HCT116 (cell line): Measurements from ENCODE around the gene ZNRF2.

ENCODE experiments used
- CBX3 ChIP-seq: IDR thresholded peaks from 2 replicates; pipeline ENCODE4 v1.6.1; 2012; ENCODE audit warnings: low read depth
- SRF ChIP-seq: IDR thresholded peaks from 2 replicates; pipeline ENCODE4 v1.6.1; 2012; ENCODE audit warnings: low read depth
- YY1 ChIP-seq: IDR thresholded peaks from 2 replicates; pipeline ENCODE4 v1.6.1; 2011; ENCODE audit warnings: low read length, low read depth, moderate library complexity, mild to moderate bottlenecking; ENCODE audit not compliant: insufficient replicate concordance; ENCODE audit errors: extremely low read depth
- TF ChIP-seq, protein P1 (sequence below): IDR thresholded peaks from 2 replicates; pipeline ENCODE4 v1.6.1; 2011; ENCODE audit warnings: mild to moderate bottlenecking, low read length, moderate library complexity; ENCODE audit not compliant: insufficient replicate concordance; ENCODE audit errors: extremely low read depth
- TF ChIP-seq, protein P2 (sequence below), 3 experiments: fragments of 200-600 bp in 1 of 3; sonication (generic) in 1 of 3; IDR thresholded peaks in 2 of 3; conservative IDR thresholded peaks in 1 of 3; 2 replicates each; pipeline ENCODE4 v1.5.1; 2012 to 2017; ENCODE audit warnings: low read depth in 2 of 3, low read length in 2 of 3, antibody characterized with exemption in 1 of 3, borderline replicate concordance in 1 of 3, control low read depth in 1 of 3, mild to moderate bottlenecking in 1 of 3, mixed read lengths in 1 of 3, mixed run types in 1 of 3, moderate library complexity in 1 of 3; ENCODE audit not compliant: insufficient read depth in 1 of 3
- TF ChIP-seq, protein P3 (sequence below): IDR thresholded peaks from 2 replicates; pipeline ENCODE4 v1.6.1; 2012

DNA sequence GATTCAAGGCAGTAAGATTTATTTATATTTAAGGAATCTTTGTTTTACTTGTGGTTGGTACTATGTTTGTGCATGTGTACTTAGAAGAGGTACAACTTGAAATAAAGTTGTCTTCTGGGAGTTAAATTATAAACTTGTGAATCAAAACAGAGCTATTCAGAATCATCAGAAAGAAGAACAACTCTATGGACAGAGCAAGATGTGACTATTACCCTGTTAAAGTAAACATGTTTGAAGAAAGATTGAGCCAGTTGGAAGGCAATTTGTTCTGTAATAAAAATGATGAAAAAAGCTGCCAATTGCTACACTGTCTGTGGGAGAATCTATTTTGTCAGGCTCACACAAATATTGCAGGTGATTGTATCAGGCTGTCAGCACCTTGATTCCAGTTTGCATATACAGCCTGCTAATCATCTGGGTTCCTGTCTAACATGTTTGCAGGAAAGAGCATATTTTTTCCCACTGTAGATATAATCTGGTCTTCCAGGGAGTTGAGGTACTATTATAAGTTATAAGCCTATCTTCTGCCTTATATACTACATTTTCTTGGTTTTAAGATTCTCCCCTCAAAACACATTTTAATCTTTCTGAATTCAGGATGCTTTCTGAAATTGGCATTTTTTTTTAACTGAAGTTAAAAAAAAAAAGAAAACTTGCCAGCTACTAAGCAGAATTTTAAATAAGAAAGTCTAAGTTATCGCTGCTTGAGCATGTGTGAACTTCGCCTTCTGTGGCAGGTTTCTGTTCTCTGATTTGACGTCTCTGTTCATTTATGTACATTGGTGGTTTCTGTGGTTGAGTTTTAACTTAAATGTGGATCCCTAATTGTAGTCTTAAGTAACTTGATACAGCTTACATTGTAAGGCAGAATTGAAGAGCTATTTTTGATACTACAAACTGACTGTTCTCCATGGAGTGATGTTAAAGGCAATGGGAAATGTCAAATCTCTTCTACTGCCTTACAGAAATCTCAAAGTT is 46.0 kb downstream of the ZNRF2 start:
- TF ChIP-seq CBX3 (no peak), YY1 (no peak), SRF (no peak)
- TF ChIP-seq, protein P1, sequence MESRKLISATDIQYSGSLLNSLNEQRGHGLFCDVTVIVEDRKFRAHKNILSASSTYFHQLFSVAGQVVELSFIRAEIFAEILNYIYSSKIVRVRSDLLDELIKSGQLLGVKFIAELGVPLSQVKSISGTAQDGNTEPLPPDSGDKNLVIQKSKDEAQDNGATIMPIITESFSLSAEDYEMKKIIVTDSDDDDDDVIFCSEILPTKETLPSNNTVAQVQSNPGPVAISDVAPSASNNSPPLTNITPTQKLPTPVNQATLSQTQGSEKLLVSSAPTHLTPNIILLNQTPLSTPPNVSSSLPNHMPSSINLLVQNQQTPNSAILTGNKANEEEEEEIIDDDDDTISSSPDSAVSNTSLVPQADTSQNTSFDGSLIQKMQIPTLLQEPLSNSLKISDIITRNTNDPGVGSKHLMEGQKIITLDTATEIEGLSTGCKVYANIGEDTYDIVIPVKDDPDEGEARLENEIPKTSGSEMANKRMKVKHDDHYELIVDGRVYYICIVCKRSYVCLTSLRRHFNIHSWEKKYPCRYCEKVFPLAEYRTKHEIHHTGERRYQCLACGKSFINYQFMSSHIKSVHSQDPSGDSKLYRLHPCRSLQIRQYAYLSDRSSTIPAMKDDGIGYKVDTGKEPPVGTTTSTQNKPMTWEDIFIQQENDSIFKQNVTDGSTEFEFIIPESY: no peak
- TF ChIP-seq, protein P2, sequence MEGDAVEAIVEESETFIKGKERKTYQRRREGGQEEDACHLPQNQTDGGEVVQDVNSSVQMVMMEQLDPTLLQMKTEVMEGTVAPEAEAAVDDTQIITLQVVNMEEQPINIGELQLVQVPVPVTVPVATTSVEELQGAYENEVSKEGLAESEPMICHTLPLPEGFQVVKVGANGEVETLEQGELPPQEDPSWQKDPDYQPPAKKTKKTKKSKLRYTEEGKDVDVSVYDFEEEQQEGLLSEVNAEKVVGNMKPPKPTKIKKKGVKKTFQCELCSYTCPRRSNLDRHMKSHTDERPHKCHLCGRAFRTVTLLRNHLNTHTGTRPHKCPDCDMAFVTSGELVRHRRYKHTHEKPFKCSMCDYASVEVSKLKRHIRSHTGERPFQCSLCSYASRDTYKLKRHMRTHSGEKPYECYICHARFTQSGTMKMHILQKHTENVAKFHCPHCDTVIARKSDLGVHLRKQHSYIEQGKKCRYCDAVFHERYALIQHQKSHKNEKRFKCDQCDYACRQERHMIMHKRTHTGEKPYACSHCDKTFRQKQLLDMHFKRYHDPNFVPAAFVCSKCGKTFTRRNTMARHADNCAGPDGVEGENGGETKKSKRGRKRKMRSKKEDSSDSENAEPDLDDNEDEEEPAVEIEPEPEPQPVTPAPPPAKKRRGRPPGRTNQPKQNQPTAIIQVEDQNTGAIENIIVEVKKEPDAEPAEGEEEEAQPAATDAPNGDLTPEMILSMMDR (IDR thresholded peaks at IDR 0.05 in 2 of 3, conservative IDR thresholded peaks at IDR 0.05 in 1 of 3; ENCODE audit: borderline replicate concordance in 1 of 3, insufficient read depth in 1 of 3, low read depth in 2 of 3, low read length in 2 of 3): no peak
- TF ChIP-seq, protein P3, sequence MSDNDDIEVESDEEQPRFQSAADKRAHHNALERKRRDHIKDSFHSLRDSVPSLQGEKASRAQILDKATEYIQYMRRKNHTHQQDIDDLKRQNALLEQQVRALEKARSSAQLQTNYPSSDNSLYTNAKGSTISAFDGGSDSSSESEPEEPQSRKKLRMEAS: no peak
